BE2C (cell line): ENCODE results near the gene SHISAL2B.
"Not testable (repeated sequence)": the region's sequence is repeated elsewhere in the genome, so short reads cannot be mapped to it uniquely, and the experiment has no call there.

Experiments used
- DNase-seq: peaks from one replicate; pipeline ENCODE4 v3.0.0-alpha.2; 2020
- H3K27me3 ChIP-seq: fragments of 250-450 bp; sonication (Bioruptor Pico); 2 replicates; pipeline ENCODE4 v1.5.1; 2020; ENCODE audit warnings: mild to moderate bottlenecking
- H3K36me3 ChIP-seq: fragments of 250-450 bp; sonication (Bioruptor Pico); 2 replicates; pipeline ENCODE4 v1.5.1; 2020; ENCODE audit warnings: mild to moderate bottlenecking
- H3K4me1 ChIP-seq: fragments of 250-450 bp; sonication (Bioruptor Pico); 2 replicates; pipeline ENCODE4 v1.5.1; 2020
- H3K4me3 ChIP-seq: 2 replicates; pipeline ENCODE4 v1.5.1; 2011; ENCODE audit warnings: low read depth, low read length
- H3K9me3 ChIP-seq: fragments of 250-450 bp; sonication (Bioruptor Pico); 2 replicates; pipeline ENCODE4 v1.5.1; 2020
- CTCF ChIP-seq: IDR thresholded peaks from 2 replicates; pipeline ENCODE4 v1.5.1; 2012; ENCODE audit warnings: mild to moderate bottlenecking, low read depth, low read length

Gene SHISAL2B

GRCh38 chr5:64688391-64688790, 1.9 kb upstream of the SHISAL2B start:
- Histone ChIP-seq H3K36me3 (no peaks in the 10 kb centered on the region), H3K4me1 (no peaks in the 10 kb centered on the region), H3K27me3 (peaks cover 80% of the 10 kb centered on the region), H3K4me3 (no peak overlapping the region), H3K9me3 (no peaks in the 10 kb centered on the region)
- TF ChIP-seq CTCF = no peak
- no peak for DNase-seq

GRCh38 chr5:64688965-64689364, 1.3 kb upstream of the SHISAL2B start:
- H3K27me3 ChIP-seq = peaks cover 81% of the 10 kb centered on the region
- no peak for TF ChIP-seq CTCF
- no peaks in the 10 kb centered on the region for H3K36me3 ChIP-seq
- no peak overlapping the region for H3K4me3 ChIP-seq
- no peaks in the 10 kb centered on the region for H3K4me1 ChIP-seq
- no peak for DNase-seq
- no peaks in the 10 kb centered on the region for H3K9me3 ChIP-seq

- DNase-seq = no peak
- no peaks in the 10 kb centered on the region for H3K36me3 ChIP-seq
- H3K4me3 ChIP-seq = no peak overlapping the region
- peaks cover 77% of the 10 kb centered on the region for H3K27me3 ChIP-seq
- no peaks in the 10 kb centered on the region for H3K4me1 ChIP-seq
- no peak for TF ChIP-seq CTCF
- no peaks in the 10 kb centered on the region for H3K9me3 ChIP-seq
Measured at GRCh38 chr5:64690104-64690416, 243 bp upstream of the SHISAL2B start.

- no peak for DNase-seq
- Histone ChIP-seq H3K36me3 (no peaks in the 10 kb centered on the region), H3K4me1 (no peaks in the 10 kb centered on the region), H3K27me3 (peaks cover 70% of the 10 kb centered on the region), H3K4me3 (no peak overlapping the region), H3K9me3 (no peaks in the 10 kb centered on the region)
- TF ChIP-seq CTCF = no peak
Measured at GRCh38 chr5:64691291-64691690, 988 bp downstream of the SHISAL2B start.

- Histone ChIP-seq H3K27me3 (peaks cover 51% of the 10 kb centered on the region), H3K4me3 (no peak overlapping the region), H3K9me3 (no peaks in the 10 kb centered on the region), H3K36me3 (no peaks in the 10 kb centered on the region), H3K4me1 (no peaks in the 10 kb centered on the region)
- no peak for TF ChIP-seq CTCF
- no peak for DNase-seq
Measured at GRCh38 chr5:64693636-64694035, 3.3 kb downstream of the SHISAL2B start.

- not testable (repeated sequence) for H3K4me1 ChIP-seq, H3K36me3 ChIP-seq, H3K4me3 ChIP-seq, DNase-seq, H3K9me3 ChIP-seq
- H3K27me3 ChIP-seq = peaks cover 28% of the 10 kb centered on the region
Measured at GRCh38 chr5:64696414-64696813, 6.1 kb downstream of the SHISAL2B start.

- no peak for DNase-seq
- Histone ChIP-seq H3K4me1 (no peaks in the 10 kb centered on the region), H3K27me3 (peaks cover 18% of the 10 kb centered on the region), H3K9me3 (no peaks in the 10 kb centered on the region), H3K4me3 (no peak overlapping the region), H3K36me3 (no peaks in the 10 kb centered on the region)
- no peak for TF ChIP-seq CTCF
Measured at GRCh38 chr5:64700765-64701164, 10.5 kb downstream of the SHISAL2B start.

GRCh38 chr5:64706074-64706473, 15.8 kb downstream of the SHISAL2B start:
- H3K36me3 ChIP-seq, DNase-seq, H3K4me3 ChIP-seq, H3K4me1 ChIP-seq, H3K9me3 ChIP-seq: not testable (repeated sequence)
- peaks cover 11% of the 10 kb centered on the region for H3K27me3 ChIP-seq
